LNCaP clone FGC (cell line): ENCODE measurements around the gene RAD51B.

Experiments
- DNase-seq: peaks from one replicate; pipeline ENCODE4 v3.0.0-alpha.2; 2011; ENCODE audit warnings: low read depth
- H3K4me3 ChIP-seq: 2 replicates; pipeline ENCODE4 v1.5.1; 2011; ENCODE audit warnings: mild to moderate bottlenecking, low read depth, low read length, control low read depth
- TF ChIP-seq, protein P1 (sequence below): IDR thresholded peaks from 2 replicates; pipeline ENCODE4 v1.5.1; 2012; ENCODE audit warnings: mild to moderate bottlenecking; ENCODE audit not compliant: control insufficient read depth, insufficient read depth; ENCODE audit errors: extremely low read depth

RAD51B gene

DNA sequence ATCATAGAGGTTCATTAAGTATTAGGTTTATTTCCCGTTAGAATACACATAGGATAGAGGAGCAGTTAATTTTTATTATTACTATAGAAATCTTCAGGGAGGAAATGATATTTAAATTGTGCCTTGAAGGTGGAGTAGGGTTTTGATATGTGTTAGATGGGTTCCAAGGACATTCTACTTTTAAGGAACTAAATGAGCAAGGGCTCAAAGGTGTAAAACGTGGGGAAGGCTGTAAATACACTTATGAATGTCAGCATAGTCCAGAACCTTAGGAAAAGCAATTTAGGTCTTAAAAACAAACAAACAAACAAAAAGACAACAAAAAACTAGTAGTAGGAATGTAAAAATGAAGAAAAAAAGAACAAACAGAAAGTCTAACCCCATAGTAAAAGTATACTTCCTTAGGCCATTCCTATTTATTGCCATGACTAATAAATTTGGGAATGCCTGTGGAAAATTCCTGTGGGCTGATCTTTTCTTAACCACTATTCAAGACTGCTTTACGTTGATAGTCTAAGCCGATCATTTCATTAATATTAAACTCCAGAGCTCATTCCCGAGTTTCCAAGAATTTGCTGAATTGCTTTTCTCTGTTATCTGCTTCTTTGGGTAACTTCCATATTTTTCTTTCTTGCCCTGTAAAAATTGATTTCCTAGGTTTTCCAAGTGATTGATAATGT, 180.3 kb downstream of the RAD51B start:
- DNase-seq: no peak
- H3K4me3 ChIP-seq: no peak overlapping the region
- TF ChIP-seq, protein P1, sequence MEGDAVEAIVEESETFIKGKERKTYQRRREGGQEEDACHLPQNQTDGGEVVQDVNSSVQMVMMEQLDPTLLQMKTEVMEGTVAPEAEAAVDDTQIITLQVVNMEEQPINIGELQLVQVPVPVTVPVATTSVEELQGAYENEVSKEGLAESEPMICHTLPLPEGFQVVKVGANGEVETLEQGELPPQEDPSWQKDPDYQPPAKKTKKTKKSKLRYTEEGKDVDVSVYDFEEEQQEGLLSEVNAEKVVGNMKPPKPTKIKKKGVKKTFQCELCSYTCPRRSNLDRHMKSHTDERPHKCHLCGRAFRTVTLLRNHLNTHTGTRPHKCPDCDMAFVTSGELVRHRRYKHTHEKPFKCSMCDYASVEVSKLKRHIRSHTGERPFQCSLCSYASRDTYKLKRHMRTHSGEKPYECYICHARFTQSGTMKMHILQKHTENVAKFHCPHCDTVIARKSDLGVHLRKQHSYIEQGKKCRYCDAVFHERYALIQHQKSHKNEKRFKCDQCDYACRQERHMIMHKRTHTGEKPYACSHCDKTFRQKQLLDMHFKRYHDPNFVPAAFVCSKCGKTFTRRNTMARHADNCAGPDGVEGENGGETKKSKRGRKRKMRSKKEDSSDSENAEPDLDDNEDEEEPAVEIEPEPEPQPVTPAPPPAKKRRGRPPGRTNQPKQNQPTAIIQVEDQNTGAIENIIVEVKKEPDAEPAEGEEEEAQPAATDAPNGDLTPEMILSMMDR: no peak

DNA sequence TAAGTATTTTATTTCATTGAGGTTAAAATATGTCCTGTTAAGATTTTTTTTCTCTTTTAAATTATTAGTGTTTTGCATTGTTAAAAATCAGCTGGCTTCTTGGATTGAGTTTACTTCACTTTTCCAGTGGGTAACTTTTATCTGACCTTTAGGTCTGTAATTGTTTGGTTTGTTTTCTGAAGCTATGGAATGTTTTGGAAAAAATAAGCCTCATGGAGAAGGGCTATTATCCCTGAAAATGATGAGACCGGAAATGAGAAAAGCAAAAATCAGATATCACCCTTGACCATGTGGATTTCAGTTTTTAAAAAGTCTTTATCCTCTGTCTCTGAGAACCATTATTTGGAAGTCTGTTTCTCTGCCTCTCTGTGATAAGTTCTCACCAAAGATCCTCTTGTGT, 180.9 kb downstream of the RAD51B start:
- DNase-seq: no peak
- TF ChIP-seq, protein P1: no peak
- H3K4me3 ChIP-seq: no peak overlapping the region

DNA sequence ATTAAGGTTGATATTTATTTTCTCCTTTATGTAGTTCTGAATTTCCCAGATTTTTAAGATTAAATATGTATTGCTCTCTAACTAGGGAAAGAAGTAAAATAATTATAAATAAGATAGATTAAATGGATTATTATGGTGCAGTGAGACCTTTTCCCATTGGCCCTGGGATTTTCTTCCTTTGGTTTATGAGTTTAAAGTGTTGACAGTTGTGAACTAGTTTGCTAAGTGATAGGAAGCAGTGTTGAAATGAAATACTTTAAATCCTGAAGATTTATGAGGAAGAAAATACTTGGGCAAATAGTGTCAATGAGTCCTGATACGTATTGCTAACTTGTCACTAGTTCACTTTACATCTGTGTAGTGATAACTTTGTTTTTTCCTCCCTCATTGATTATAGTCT, 188.9 kb downstream of the RAD51B start:
- TF ChIP-seq, protein P1: no peak
- no peak for DNase-seq
- no peak overlapping the region for H3K4me3 ChIP-seq

DNA sequence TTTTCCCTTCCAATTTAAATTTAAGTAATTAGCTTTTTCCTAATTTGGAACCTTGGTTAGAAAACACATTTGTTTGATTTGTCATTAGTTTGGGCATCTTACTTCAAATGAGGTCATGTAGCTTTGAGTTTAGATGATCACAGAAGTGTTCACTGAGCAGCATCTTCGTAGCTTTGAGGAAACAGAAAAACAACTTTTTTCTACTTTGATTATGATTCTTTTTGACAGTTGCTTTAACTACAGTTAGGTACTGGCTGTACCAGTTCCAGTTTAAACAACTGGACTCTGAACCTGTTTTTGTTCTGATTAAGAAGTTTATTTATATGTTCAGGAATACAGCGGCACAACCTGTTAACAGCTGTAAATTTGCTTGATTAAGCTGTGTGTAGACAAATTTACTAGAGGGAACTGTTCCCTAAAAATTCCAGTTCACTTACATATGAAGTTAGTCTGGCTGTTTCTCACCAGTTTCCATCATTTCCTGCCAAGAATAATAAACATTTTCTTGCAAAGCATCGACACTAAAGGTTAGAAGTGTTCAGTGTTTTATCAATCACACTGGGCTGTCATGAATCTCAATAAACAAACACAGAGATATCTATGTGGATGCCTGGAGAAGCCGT, 191.9 kb downstream of the RAD51B start:
- no peak overlapping the region for H3K4me3 ChIP-seq
- peak; percentile 23 for DNase-seq
- TF ChIP-seq, protein P1: no peak

DNA sequence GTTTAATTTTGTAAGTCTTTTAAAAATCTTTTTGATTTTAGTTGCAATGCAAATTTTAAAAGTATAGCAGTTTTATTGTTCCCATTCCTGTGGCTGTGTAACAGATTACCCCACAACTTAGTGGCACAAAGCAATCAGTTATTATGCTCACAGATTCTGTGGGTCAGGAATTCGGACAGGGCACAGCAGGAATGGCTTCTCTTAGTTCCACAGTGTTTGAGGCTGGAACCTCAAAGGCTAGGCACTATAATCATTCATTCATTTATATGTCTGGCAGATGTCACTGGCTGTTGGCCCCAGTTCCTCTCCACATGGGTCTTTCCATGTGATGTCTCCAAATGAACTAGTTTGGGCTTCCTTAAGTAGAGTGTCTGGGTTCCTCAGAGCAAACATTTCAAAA, 193.3 kb downstream of the RAD51B start:
- no peak for DNase-seq
- H3K4me3 ChIP-seq: no peak overlapping the region
- TF ChIP-seq, protein P1: no peak

DNA sequence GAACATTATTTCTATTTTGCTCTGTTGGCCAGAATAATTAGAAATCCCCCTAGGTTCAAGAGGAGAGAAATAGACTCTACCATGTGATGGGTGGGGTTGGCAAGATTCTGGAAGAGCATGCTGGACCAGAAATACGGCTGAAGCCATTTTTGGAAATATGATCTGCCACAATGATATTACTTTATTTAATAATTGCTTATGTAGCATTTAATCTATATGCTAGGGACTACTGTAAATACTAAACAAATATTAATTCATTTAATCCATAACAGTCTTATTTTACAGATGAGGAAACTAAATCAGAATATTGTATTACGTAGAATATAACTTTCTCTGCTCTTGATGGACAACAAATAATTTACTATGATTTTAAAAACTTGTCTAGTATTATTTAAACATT, 193.7 kb downstream of the RAD51B start:
- DNase-seq: no peak
- no peak overlapping the region for H3K4me3 ChIP-seq
- TF ChIP-seq, protein P1: no peak

DNA sequence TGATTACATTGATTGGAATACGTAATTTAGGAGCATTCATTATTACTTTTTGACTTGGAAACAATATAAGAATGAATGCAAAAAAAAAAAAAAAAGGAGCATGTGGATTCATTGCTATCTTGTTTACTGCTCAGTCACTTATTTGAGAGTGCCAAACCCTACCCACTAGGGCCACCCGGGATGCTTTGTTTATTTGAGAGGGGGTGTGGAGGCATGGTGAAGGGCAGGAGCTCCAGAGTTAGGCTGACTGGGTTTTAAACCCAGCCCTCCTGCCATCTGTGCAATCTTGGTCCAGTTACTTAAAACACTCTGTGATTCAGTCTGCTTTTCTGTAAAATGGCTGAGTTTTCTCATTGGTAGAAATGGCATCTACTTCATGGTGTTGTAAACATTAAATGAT, 195.2 kb downstream of the RAD51B start:
- TF ChIP-seq, protein P1: no peak
- no peak for DNase-seq
- no peak overlapping the region for H3K4me3 ChIP-seq
